Endothelial cell of umbilical vein (primary cell): ENCODE results near the gene KCND2.

ENCODE experiments used
- CTCF ChIP-seq, 2 donors: IDR thresholded peaks; 1 replicate in 1 of 2; 2 replicates in 1 of 2; pipeline ENCODE4 v1.5.1; 2011; ENCODE audit warnings: low read length in 2 of 2, mild to moderate bottlenecking in 2 of 2, moderate library complexity in 2 of 2, control low read depth in 1 of 2, inconsistent platforms in 1 of 2, low read depth in 1 of 2; ENCODE audit not compliant: insufficient read depth in 1 of 2; ENCODE audit errors: extremely low read depth in 1 of 2
- EZH2 ChIP-seq: IDR thresholded peaks from 2 replicates; pipeline ENCODE4 v1.6.1; 2012; ENCODE audit warnings: borderline replicate concordance, low read depth, mild to moderate bottlenecking, moderate library complexity, low read length, inconsistent platforms; ENCODE audit not compliant: severe bottlenecking
- FOS ChIP-seq: IDR thresholded peaks from 2 replicates; pipeline ENCODE4 v1.6.1; 2011; ENCODE audit warnings: mild to moderate bottlenecking, low read length, moderate library complexity, borderline replicate concordance; ENCODE audit not compliant: insufficient read depth
- GATA2 ChIP-seq: IDR thresholded peaks from 2 replicates; pipeline ENCODE4 v1.7.0; 2011; ENCODE audit warnings: low read depth, mild to moderate bottlenecking, moderate library complexity, mixed read lengths, low read length; ENCODE audit not compliant: insufficient read length, insufficient read depth
- MAX ChIP-seq: IDR thresholded peaks from 2 replicates; pipeline ENCODE4 v1.6.1; 2011; ENCODE audit not compliant: insufficient read depth, insufficient read length
- MYC ChIP-seq: IDR thresholded peaks from one replicate; pipeline ENCODE4 v1.6.1; 2011; ENCODE audit warnings: mild to moderate bottlenecking, low read depth, low read length
- POLR2AphosphoS5 ChIP-seq: IDR thresholded peaks from 2 replicates; pipeline ENCODE4 v1.6.1; 2012; ENCODE audit warnings: low read depth, mild to moderate bottlenecking, control low read depth, low read length, moderate library complexity; ENCODE audit not compliant: insufficient read depth

- TF ChIP-seq CTCF (IDR thresholded peaks at IDR 0.05; ENCODE audit: extremely low read depth in 1 of 2, insufficient read depth in 1 of 2, low read depth in 1 of 2, low read length in 2 of 2) (no peak), MYC (no peak), GATA2 (no peak), EZH2 (no peak), FOS (no peak), POLR2AphosphoS5 (no peak), MAX (no peak)
These were observed 447.3 kb downstream of the KCND2 start for GRCh38 chr7:120720317-120720716.
